GM19467 (cell line): Measurements from ENCODE around the gene C4orf17.
A peak's percentile ranks its signal among the peaks of the same experiment; 100 is the strongest.

Experiments
- ATAC-seq: cut with Tn5 transposase; IDR thresholded peaks from one replicate; pipeline ENCODE4 v1.9.1; 2021; ENCODE audit warnings: mild to moderate bottlenecking, moderate library complexity; ENCODE audit not compliant: unreplicated experiment

The C4orf17 gene

GRCh38 chr4:99536271-99536670 is 25.4 kb downstream of the C4orf17 start:
- no peak for ATAC-seq

- no peak for ATAC-seq
These were observed 26.0 kb downstream of the C4orf17 start for GRCh38 chr4:99536848-99537247.

- no peak for ATAC-seq
These were observed 26.9 kb downstream of the C4orf17 start for GRCh38 chr4:99537674-99538073.

GRCh38 chr4:99540277-99540939 is 29.6 kb downstream of the C4orf17 start:
- no peak for ATAC-seq

- ATAC-seq = no peak
These were observed 42.1 kb downstream of the C4orf17 start for GRCh38 chr4:99552872-99553271.

- peak; percentile 95 for ATAC-seq
These were observed 52.7 kb downstream of the C4orf17 start, which contains the start of gene TRMT10A for GRCh38 chr4:99563310-99564186. TSS of gene TRMT10A (minus strand) at chr4:99564039. CDS start at chr4:99559338, 4,701 bp downstream.

- ATAC-seq = no peak
These were observed 54.1 kb downstream of the C4orf17 start for GRCh38 chr4:99564921-99565320.

- no peak for ATAC-seq
These were observed 61.1 kb downstream of the C4orf17 start for GRCh38 chr4:99571883-99572282.

GRCh38 chr4:99572527-99573240 is 61.9 kb downstream of the C4orf17 start:
- no peak for ATAC-seq

GRCh38 chr4:99573735-99574368 is 63.0 kb downstream of the C4orf17 start:
- no peak for ATAC-seq

- peak; percentile 83 for ATAC-seq
These were observed 63.9 kb downstream of the C4orf17 start, which contains the start of gene MTTP for GRCh38 chr4:99574530-99575324. TSS of gene MTTP (plus strand) at chr4:99574824. CDS start at chr4:99574910, 86 bp downstream.

GRCh38 chr4:99578714-99579113 is 67.9 kb downstream of the C4orf17 start:
- ATAC-seq = no peak

GRCh38 chr4:99585516-99585915 is 74.7 kb downstream of the C4orf17 start:
- ATAC-seq = no peak

- ATAC-seq = no peak
These were observed 75.5 kb downstream of the C4orf17 start for GRCh38 chr4:99586322-99586721.

GRCh38 chr4:99586797-99587196 is 76.0 kb downstream of the C4orf17 start:
- no peak for ATAC-seq

- ATAC-seq = no peak
These were observed 76.5 kb downstream of the C4orf17 start for GRCh38 chr4:99587309-99587708.

GRCh38 chr4:99587803-99588202 is 77.0 kb downstream of the C4orf17 start:
- ATAC-seq = no peak

GRCh38 chr4:99591757-99592156 is 80.9 kb downstream of the C4orf17 start:
- no peak for ATAC-seq
